IPS DF 19.7 (cell line): Measurements from ENCODE around the gene GRIP1.

ENCODE experiments used
- DNase-seq: peaks from one replicate; pipeline ENCODE4 v3.0.0-alpha.2; 2013; ENCODE audit warnings: low read depth, low spot score

GRIP1 gene, protein sequence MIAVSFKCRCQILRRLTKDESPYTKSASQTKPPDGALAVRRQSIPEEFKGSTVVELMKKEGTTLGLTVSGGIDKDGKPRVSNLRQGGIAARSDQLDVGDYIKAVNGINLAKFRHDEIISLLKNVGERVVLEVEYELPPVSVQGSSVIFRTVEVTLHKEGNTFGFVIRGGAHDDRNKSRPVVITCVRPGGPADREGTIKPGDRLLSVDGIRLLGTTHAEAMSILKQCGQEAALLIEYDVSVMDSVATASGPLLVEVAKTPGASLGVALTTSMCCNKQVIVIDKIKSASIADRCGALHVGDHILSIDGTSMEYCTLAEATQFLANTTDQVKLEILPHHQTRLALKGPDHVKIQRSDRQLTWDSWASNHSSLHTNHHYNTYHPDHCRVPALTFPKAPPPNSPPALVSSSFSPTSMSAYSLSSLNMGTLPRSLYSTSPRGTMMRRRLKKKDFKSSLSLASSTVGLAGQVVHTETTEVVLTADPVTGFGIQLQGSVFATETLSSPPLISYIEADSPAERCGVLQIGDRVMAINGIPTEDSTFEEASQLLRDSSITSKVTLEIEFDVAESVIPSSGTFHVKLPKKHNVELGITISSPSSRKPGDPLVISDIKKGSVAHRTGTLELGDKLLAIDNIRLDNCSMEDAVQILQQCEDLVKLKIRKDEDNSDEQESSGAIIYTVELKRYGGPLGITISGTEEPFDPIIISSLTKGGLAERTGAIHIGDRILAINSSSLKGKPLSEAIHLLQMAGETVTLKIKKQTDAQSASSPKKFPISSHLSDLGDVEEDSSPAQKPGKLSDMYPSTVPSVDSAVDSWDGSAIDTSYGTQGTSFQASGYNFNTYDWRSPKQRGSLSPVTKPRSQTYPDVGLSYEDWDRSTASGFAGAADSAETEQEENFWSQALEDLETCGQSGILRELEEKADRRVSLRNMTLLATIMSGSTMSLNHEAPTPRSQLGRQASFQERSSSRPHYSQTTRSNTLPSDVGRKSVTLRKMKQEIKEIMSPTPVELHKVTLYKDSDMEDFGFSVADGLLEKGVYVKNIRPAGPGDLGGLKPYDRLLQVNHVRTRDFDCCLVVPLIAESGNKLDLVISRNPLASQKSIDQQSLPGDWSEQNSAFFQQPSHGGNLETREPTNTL

DNA sequence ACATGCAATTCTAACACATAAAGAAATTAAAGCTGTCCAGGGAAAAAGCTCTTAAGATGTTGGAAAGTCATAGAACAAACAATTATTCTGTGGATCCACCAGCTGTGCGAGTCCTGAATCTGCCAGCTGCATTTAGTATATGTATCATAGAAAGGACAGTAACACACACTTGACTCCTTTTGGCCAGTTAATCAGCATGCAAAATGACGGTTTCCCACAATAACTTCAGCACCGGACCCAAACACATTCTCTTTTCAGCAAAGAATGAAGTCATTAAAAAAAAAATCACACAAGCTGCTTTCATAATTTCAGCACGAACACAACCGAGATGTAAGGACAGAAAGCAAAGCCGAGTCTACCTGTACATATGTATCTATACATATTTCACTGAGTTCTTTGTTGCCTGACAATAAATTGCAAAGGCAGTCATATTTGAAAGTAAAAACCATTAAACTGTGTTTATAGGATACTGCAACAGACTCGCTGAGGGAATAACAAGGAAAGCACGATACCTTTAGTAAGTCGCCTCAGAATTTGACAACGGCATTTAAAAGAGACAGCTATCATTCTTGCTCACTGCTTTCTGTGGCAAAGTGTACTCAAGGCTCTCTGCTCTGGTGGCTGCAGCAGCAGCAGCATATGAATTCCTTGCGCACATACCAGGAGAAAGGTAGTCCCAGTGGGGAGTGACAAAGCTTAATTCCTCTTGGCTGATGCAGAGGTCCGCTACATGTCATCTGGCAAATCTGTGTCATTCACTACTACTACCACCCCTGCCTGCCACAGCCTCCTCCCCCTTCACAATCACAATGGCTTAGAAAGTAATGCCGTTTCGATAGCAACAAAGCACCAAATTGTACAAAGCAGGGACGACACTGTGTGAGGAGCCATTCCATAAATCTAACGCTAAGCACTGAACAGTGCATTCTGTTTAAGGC lies at the start of gene GRIP1:
TSS of gene GRIP1 (minus strand) at position 739 of the 938 bp plus-strand sequence. CDS start at position 567, 172 bp downstream.
- DNase-seq, result no peak

DNA sequence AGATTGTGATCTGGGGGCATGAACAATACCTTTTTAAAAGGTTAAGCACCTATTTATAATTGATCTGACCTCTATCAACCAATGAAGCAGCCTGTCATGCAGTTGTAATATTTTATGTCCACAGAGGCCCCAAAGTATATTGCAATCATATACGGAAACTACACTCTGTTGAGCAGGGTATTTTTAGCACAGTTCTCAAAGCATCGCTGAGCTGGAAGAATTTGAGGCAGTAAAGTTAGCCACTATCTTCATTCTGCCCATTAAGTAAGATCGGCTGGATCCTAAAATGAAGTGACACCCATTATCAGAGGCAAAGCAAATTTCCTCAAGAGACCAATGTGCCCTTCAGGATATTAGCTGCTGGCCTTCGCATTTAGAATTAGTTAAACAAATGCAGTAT lies 47.7 kb upstream of the GRIP1 start:
- no peak for DNase-seq

DNA sequence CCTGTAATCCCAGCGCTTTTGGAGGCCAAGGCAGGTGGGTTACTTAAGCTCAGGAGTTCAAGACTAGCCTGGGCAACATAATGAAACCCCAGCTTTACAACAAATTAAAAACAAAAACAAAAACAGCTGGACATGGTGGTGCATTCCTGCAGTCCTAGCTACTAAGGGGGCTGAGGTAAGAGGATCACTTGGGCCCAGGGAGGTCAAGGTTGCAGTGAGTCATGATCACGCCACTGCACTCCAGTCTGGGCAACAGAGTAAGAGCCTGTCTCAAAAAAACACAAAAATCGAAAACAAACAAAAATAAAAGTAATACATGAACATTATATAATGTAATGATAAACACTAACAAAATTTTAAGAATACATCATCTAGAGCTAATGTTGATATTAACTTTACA lies 46.2 kb upstream of the GRIP1 start:
- DNase-seq, result no peak

DNA sequence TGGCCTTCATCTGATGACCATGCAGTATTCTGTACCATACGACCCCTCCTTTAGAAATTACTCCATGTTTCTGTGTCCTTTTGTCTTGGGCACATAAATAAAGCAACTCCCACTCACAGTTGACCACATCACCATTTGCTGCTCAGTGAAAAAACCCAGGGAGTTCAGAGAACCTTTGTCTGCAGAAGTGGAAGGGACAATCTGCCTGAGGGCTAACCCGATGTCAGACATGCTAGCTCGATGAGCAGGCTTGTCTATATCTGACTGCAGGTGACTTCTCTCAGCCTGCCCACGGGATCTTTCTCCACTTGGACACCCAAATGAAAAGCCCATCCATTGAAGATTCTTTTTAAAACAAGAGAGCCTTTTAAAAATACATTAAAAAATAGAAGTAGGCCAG lies 45.7 kb upstream of the GRIP1 start:
- DNase-seq, result no peak

DNA sequence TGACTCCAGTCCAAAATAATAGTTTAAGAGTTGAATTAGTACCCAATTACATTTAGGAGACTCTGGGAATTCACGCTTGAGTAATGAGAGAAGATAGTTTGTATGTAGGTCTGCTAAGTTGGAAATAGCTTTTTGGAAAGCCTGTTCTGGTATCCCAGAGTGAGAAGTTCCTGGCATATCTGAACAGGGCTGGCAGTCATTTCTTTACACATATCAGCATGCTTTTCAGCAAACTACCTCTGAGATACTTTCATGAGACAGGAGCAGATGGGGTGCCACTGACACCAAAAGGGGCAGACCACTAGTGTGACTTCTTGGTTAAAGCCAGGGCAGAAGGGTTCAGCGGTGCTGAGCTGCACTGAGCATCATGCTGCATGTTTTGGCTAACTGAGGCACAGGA lies 45.1 kb upstream of the GRIP1 start:
- no peak for DNase-seq

DNA sequence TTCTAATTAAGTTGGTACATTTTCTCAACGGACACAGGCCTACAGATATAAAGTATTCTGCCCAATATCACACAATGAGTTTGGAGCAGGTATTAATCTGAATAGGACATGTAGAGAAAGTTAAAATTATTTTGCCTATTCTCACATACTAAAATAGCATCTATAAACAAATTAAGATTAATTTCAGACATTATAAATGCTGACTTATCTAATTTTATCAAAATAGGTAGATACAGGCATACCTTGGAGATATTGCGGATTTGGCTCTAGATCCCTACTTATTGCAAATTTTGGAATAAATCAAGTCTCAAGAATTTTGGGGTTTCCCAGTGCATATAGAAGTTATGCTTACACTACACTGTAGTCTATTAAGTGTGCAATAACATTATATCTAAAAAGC lies 41.0 kb upstream of the GRIP1 start:
- DNase-seq, result no peak

DNA sequence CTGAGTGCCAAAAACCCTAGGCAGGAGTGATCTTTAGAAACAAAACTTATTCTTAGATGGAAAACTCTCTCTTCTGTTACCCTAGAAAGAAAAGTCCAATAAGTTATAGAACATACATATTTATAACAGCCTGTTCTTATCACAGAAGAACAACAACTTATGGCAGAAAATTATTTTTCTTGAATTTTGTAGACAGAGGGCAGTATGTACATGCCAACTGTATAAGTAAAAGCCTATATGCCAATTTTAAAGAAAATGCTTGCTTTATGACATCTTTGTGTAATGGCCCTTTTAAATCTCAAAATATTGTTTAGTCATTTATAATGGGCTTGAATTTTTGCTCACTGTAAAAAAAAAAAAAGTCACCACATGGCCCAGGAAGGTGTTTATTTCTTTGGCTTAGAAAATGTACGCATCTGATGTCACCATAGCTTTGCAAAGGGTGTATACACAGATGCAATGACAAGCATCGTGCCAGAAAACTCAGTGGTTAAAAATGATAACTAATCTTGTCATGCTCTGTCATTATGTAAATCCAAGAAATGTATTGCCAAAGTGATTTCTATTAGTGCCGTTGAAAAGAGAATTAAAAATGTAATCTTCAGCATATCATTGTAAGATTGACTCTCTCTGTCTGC lies 38.3 kb upstream of the GRIP1 start:
- no peak for DNase-seq

DNA sequence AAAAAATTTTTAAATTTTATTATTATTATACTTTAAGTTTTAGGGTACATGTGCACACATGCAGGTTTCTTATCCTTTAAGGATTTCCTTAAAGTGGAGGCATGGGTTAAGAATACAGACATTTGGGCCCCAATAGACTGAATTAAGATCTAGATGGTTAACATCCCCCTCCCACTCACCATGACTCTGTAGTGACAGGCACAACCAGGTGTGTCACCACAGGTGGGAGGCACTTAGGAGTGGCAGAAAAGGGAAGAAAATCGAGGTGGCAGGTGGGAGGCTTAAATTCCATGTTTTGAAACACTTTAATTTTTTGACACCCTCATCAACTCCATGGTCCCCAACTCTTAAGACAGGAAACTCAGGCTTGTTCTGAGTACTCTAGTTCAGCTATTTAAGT lies 37.6 kb upstream of the GRIP1 start:
- DNase-seq, result no peak

DNA sequence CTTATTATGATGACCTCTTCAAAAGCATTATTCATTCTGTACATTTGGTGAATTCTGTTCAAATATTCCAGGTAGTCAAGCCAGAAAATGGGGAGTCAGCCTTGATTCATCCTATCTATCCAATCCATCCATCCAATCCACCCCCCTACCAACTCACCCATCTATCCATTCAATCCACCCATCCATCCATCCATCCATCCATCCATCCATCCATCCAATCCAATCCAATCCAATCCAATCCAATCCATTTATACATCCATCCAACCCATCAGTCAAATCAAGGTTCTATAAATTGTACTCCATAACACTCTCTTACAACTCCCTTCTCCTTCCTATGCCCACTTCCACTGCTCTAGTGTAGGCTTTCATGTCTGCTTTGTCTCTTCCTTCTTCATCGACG lies 35.8 kb upstream of the GRIP1 start:
- DNase-seq, result no peak

DNA sequence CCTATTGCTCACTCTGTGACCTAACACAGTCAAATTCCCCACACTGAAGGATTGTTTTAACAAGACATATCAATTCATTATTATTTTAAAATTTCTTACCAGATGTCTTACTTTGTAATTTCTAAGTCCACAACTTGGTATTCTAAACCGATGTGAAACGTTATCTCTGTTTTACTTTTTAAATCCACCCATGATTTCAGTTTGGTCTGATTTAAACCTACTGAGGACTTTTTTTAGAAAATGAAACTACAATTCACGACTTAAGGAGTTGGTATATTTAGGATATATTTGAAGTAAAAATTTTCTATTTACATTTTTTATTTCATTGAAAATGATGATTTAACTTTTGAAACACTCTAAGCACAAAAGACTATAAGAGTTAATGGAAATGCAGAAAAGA lies 35.1 kb upstream of the GRIP1 start:
- DNase-seq, result no peak

DNA sequence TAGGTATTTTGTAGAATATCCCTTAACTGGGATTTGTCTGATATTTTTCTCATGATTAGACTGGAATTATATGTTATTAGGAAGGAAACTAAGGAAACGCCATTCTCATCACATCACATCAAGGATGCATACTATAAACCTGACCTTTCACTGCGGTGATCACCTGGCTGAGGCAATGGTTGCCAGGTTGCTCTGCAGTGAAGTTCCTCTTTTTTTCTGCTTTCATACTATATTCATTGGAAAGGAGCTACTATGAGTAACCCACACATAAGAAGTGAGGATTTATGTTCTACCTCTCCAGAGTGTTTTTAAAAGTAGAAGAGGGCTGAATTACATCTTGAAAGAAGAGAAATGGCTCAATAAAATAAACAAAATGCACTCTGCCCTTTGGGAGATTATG lies 31.0 kb upstream of the GRIP1 start:
- no peak for DNase-seq

DNA sequence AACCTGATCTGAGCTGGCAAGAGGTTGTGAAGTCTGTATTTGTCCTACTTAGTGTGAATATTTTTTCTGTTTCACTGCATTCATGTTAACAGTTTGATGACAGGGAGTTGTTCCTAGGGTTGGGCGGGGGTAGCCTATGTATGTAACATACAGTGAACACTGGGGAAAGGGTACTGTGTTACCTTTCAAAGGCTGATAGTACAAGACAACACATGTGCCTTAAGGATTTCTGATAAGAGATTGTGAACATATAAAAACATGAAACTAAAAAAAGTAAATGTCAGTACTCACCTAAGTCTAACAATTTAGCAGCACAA lies 30.5 kb upstream of the GRIP1 start:
- DNase-seq, result no peak

DNA sequence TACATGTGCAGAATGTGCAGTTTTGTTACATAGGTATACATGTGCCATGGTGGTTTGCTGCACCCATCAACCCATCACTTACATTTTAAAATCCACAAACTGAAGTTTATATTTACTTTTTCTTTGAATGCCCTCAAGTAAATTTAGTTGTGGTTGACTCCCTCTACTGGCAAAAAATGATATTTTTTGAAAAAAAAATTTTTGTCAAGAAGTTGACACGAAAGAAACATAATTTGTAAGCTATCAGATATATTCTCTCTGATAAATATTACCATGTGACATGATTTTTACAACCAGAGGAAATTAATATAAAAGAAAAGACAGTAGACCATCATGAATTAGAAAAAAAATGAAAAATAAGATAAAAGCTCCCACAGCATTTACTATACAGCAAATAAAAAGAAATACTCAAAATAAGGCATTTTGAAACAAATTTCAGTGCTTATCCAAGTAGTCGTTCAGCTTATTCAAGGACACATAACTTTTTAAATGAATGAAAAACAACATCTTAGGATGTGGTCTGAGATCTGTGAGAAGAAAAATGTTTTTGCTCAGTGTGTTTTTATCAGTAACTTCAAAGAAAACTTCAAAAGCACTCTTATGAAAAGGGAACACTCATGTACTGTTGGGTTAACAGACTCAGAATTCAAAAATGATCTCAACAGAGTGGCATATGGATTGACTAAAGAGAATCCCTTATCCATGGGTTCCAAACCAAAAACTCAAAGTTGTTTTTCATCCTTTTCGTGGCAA lies 30.0 kb upstream of the GRIP1 start:
- DNase-seq, result no peak

DNA sequence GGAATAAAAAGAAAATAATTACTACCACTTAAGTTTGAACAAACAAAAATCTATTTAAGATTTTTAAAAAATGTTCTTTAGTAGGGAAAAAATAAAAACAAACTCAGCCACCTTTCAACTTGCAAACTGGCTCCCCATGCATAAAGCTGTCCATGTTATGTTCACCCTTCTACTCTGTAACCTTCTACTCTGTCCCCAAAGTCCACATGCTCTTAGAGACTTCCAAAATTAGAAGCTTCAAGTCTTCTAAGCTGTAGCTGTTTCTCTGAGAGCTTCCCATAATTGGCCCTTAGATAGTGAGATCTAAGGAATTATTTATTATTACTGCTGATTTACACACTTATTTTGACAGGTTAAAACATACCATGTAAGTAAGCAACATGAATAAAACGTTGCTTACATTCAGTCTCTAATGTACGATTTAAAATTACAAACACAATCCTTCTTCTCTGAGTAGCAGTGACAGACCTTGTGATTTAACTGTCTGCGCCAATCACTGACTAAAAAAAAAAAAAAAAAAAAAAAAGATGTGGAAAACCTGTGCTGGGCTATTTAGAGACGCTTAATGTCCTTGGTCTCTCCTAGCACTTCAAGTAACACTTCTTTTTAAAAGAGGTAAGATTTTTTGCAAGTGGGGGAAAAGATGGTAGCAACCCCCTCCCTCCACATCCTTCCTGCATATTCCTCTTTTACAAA lies 28.3 kb upstream of the GRIP1 start:
- DNase-seq, result no peak

DNA sequence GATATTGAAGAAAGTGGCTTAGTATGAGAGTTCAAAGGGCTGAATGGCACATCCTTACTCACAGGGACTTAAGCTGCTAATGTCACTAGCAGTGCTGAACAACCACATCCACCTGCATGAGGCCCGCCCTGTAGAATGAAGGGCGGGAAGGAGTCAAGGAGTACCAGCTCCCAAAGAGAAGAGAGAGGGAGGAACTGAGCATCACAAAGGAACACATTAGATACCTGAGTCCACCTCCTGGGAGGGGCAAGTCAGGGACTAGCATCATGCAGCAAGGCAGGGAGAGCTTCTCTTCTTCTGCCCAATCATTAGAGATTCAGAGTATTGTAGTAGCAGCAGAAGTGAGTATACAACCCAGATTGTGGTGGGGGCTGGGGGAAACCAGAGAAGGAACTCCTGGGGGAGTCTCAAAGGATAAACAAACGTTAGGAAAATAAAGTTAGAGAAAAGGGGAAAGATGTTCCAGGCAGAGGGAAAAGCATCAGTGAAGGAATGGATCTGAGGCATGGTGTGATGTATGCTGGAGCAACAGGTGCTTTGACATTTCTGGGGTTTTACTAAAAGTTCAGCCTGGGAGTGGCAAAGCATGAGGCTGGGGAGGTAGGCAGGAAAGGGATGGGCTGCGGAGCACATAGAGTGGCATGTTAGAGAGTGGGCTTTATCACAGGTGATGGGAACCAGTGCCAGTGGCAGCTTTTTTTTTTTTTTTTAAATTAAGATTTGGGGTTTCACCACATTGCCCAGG lies 21.0 kb upstream of the GRIP1 start:
- DNase-seq, result no peak

DNA sequence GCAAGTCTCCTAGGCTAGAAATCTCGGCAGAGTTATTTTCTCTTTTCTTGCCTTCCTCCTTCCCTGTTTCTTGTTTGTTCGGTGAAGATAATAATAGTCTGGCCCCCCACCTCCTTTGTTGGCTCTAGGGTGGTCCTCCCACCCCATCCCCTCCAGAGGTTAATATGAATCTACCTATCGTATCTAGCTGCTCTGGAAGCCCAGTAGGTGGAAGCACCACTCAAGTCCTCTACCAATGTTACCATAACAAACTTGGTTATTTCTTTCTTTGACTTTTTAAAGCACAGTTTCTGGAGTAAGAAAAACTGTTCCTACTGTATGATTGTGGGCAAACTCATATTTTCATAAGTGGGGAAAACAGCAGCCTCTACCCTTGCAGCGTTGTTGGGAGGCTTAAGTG lies 19.7 kb upstream of the GRIP1 start:
- DNase-seq, result no peak

DNA sequence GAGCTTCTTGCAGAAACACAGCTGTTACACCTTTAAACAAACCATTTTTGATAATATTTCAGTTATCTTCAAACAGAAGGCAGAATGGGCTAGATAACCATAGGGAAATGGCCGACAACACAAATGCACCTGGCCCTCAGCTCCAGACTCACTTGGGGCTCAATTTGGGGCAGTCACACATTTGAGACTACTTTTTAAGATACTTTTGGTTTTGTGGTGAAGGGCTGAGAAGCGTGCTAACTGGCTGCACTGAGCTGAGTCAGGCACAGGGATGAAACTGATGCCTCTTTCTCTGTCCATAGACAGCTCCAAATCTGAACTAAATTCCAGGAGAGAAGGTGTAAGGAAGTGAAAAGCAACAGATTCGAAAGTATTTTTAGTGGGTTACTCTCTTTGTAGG lies 18.5 kb upstream of the GRIP1 start:
- DNase-seq, result no peak

DNA sequence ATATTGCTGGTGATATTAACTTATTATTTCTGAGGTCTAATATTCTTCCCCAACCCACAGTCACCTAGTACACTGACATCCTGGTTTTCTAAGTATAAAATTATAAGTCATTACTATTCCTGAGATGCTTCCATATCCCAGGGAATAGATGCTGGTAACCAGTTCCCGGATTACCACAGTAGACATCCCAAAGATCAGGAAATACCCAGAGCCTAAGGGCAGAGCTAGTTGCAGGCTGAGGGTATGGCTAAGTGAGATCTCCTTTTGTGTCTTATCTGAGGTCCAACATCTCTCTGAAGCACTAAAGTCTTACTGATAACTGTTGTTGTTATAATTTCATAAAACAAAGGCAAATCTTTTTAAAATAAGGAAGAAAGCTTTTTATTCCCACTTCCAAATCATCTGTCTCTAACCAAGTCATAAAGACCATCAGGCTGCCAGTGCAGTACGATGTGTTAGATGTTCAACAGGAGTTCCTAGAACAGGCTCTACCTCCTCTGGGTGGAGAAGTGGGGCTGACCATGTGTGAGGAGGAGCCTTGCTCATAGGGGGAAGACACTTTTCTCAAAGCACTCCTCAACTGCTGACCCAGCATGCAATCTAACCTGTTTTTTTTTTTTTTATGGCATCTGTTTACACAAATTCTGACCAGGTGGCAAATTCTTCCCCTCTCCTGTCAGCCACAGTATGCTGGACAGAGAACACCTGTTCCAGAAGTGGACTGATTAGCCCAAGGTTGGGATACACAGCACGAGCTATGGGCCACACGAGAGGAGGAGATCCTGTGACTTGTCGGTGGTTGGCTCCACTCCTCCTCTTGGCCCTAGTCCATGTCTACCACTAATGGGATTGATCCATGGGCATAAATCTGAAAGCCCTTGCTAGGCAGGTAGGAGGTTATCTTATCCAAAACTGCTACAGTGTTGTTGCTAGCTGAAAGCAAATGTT lies 16.1 kb upstream of the GRIP1 start:
- DNase-seq, result no peak
